HEK293 (cell line): ENCODE results near the gene USP31.

Experiments
- SCRT2 ChIP-seq: fragments of 450-650 bp; formaldehyde crosslinking; IDR thresholded peaks from 2 replicates; pipeline ENCODE4 v1.5.1; 2016; ENCODE audit warnings: missing biosample characterization, missing genetic modification characterization
- ZBTB8A ChIP-seq: fragments of 450-650 bp; formaldehyde crosslinking; IDR thresholded peaks from 2 replicates; pipeline ENCODE4 v1.5.1; 2016; ENCODE audit warnings: missing biosample characterization, missing genetic modification characterization
- ZEB2 ChIP-seq: fragments of 450-650 bp; formaldehyde crosslinking; IDR thresholded peaks from 2 replicates; pipeline ENCODE4 v1.5.1; 2016; ENCODE audit warnings: missing biosample characterization, missing genetic modification characterization
- ZFP3 ChIP-seq: fragments of 450-650 bp; formaldehyde crosslinking; IDR thresholded peaks from 2 replicates; pipeline ENCODE4 v1.5.1; 2016; ENCODE audit warnings: low read depth, missing biosample characterization, missing genetic modification characterization
- ZNF521 ChIP-seq: fragments of 450-650 bp; formaldehyde crosslinking; IDR thresholded peaks from 2 replicates; pipeline ENCODE4 v1.5.1; 2017; ENCODE audit warnings: missing biosample characterization, mild to moderate bottlenecking, missing genetic modification characterization
- ZNF558 ChIP-seq: fragments of 450-650 bp; formaldehyde crosslinking; IDR thresholded peaks from 2 replicates; pipeline ENCODE4 v1.5.1; 2016; ENCODE audit warnings: missing biosample characterization, missing genetic modification characterization
- ZNF707 ChIP-seq: fragments of 450-650 bp; formaldehyde crosslinking; IDR thresholded peaks from 2 replicates; pipeline ENCODE4 v1.5.1; 2016; ENCODE audit warnings: missing biosample characterization, missing genetic modification characterization
- TF ChIP-seq, protein P1 (sequence below): fragments of 450-650 bp; formaldehyde crosslinking; IDR thresholded peaks from 2 replicates; pipeline ENCODE4 v1.5.1; 2016; ENCODE audit warnings: missing biosample characterization, missing genetic modification characterization
- TF ChIP-seq, protein P2 (sequence below): fragments of 450-650 bp; formaldehyde crosslinking; IDR thresholded peaks from 2 replicates; pipeline ENCODE4 v1.5.1; 2016; ENCODE audit warnings: missing biosample characterization, missing genetic modification characterization, borderline replicate concordance
- TF ChIP-seq, protein P3 (sequence below): fragments of 450-650 bp; formaldehyde crosslinking; IDR thresholded peaks from 2 replicates; pipeline ENCODE4 v1.5.1; 2016; ENCODE audit warnings: missing biosample characterization, missing genetic modification characterization, low read depth

DNA sequence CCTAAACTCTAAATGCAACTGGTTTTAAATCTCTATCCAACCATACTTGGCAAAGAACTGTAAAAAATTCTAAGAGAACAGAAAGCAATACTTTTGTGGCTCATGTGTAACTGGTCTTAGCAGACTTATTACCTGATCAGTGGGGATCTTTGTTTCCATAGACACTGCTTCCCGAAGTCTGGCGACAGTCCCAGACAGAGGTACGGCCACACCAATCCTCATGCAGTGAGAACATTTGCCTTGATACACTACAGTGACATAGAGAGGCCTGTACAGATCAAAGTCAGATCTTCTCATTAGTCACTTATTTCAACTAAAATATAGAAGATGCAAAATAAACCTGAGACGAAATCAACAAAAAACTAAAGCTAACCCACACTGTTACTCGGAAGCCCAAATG lies 43.9 kb downstream of the USP31 start:
- TF ChIP-seq, protein P1, sequence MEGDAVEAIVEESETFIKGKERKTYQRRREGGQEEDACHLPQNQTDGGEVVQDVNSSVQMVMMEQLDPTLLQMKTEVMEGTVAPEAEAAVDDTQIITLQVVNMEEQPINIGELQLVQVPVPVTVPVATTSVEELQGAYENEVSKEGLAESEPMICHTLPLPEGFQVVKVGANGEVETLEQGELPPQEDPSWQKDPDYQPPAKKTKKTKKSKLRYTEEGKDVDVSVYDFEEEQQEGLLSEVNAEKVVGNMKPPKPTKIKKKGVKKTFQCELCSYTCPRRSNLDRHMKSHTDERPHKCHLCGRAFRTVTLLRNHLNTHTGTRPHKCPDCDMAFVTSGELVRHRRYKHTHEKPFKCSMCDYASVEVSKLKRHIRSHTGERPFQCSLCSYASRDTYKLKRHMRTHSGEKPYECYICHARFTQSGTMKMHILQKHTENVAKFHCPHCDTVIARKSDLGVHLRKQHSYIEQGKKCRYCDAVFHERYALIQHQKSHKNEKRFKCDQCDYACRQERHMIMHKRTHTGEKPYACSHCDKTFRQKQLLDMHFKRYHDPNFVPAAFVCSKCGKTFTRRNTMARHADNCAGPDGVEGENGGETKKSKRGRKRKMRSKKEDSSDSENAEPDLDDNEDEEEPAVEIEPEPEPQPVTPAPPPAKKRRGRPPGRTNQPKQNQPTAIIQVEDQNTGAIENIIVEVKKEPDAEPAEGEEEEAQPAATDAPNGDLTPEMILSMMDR (tag by site-specific recombination), result no peak
- TF ChIP-seq ZNF521, result no peak
- no peak for TF ChIP-seq ZEB2 (tag by site-specific recombination)
- TF ChIP-seq SCRT2, result no peak
- TF ChIP-seq ZNF558, result no peak
- TF ChIP-seq, protein P2, sequence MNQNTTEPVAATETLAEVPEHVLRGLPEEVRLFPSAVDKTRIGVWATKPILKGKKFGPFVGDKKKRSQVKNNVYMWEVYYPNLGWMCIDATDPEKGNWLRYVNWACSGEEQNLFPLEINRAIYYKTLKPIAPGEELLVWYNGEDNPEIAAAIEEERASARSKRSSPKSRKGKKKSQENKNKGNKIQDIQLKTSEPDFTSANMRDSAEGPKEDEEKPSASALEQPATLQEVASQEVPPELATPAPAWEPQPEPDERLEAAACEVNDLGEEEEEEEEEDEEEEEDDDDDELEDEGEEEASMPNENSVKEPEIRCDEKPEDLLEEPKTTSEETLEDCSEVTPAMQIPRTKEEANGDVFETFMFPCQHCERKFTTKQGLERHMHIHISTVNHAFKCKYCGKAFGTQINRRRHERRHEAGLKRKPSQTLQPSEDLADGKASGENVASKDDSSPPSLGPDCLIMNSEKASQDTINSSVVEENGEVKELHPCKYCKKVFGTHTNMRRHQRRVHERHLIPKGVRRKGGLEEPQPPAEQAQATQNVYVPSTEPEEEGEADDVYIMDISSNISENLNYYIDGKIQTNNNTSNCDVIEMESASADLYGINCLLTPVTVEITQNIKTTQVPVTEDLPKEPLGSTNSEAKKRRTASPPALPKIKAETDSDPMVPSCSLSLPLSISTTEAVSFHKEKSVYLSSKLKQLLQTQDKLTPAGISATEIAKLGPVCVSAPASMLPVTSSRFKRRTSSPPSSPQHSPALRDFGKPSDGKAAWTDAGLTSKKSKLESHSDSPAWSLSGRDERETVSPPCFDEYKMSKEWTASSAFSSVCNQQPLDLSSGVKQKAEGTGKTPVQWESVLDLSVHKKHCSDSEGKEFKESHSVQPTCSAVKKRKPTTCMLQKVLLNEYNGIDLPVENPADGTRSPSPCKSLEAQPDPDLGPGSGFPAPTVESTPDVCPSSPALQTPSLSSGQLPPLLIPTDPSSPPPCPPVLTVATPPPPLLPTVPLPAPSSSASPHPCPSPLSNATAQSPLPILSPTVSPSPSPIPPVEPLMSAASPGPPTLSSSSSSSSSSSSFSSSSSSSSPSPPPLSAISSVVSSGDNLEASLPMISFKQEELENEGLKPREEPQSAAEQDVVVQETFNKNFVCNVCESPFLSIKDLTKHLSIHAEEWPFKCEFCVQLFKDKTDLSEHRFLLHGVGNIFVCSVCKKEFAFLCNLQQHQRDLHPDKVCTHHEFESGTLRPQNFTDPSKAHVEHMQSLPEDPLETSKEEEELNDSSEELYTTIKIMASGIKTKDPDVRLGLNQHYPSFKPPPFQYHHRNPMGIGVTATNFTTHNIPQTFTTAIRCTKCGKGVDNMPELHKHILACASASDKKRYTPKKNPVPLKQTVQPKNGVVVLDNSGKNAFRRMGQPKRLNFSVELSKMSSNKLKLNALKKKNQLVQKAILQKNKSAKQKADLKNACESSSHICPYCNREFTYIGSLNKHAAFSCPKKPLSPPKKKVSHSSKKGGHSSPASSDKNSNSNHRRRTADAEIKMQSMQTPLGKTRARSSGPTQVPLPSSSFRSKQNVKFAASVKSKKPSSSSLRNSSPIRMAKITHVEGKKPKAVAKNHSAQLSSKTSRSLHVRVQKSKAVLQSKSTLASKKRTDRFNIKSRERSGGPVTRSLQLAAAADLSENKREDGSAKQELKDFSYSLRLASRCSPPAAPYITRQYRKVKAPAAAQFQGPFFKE (tag by site-specific recombination), result no peak
- TF ChIP-seq ZNF707 (tag by site-specific recombination), result no peak
- no peak for TF ChIP-seq ZBTB8A
- TF ChIP-seq, protein P3, sequence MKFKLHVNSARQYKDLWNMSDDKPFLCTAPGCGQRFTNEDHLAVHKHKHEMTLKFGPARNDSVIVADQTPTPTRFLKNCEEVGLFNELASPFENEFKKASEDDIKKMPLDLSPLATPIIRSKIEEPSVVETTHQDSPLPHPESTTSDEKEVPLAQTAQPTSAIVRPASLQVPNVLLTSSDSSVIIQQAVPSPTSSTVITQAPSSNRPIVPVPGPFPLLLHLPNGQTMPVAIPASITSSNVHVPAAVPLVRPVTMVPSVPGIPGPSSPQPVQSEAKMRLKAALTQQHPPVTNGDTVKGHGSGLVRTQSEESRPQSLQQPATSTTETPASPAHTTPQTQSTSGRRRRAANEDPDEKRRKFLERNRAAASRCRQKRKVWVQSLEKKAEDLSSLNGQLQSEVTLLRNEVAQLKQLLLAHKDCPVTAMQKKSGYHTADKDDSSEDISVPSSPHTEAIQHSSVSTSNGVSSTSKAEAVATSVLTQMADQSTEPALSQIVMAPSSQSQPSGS (tag by site-specific recombination), result no peak
- no peak for TF ChIP-seq ZFP3
